Uterus (tissue), 4 donors: ENCODE data around the gene OSBPL7. TPM values are rescaled to one million over a fixed set of nuclear protein-coding genes. Genes with fewer than 3 reads are reported as not detected.

ENCODE experiments used
- DNase-seq, 2 donors: peaks; one replicate each; pipeline ENCODE4 v3.0.0-alpha.2; 2019 to 2020
- H3K27ac ChIP-seq, 2 donors: fragments of 200-600 bp; sonication (generic); 1 replicate in 1 of 2; 2 replicates in 1 of 2; pipeline ENCODE4 v1.5.1; 2016 to 2018
- H3K27me3 ChIP-seq, 2 donors: fragments of 200-600 bp; sonication (generic); one replicate each; pipeline ENCODE4 v1.5.1; 2018 to 2019; ENCODE audit warnings: control low read depth in 1 of 2
- H3K36me3 ChIP-seq, 2 donors: fragments of 200-600 bp; sonication (generic); one replicate each; pipeline ENCODE4 v1.5.1; 2019; ENCODE audit warnings: control low read depth in 1 of 2
- H3K4me1 ChIP-seq, 2 donors: fragments of 200-600 bp; sonication (generic); one replicate each; pipeline ENCODE4 v1.5.1; 2018 to 2019; ENCODE audit warnings: control low read depth in 1 of 2
- H3K4me3 ChIP-seq, 2 donors: fragments of 200-600 bp; sonication (generic); 1 replicate in 1 of 2; 2 replicates in 1 of 2; pipeline ENCODE4 v1.5.1; 2018 to 2019; ENCODE audit warnings: mild to moderate bottlenecking in 1 of 2
- H3K9me3 ChIP-seq, 2 donors: fragments of 200-600 bp; sonication (generic); one replicate each; pipeline ENCODE4 v1.5.1; 2019; ENCODE audit warnings: control low read depth in 1 of 2
- POLR2A ChIP-seq, 2 donors: fragments of 450-650 bp; IDR thresholded peaks; one replicate each; pipeline ENCODE4 v1.6.1; 2016; ENCODE audit warnings: antibody characterized with exemption in 2 of 2, mild to moderate bottlenecking in 1 of 2, moderate library complexity in 1 of 2
- intact Hi-C: fragments of 100-400 bp; cut with DNase I; formaldehyde crosslinking; loops from one replicate; pipeline ENCODE4 v1.15.1; 2023; ENCODE audit warnings: low total_unique reads
- total RNA-seq, 4 donors: library from RNA; depleted of rRNA in 3 of 4; stranded (reverse); fragments of >200 nt in 3 of 4; gene quantifications; one replicate each; pipeline versions ENCODE4 v1.1.0 to v1.2.4, GENCODE V29; 2014 to 2023
- TF ChIP-seq, protein P1 (sequence below), 4 experiments: fragments of 200-600 bp in 2 of 4; fragments of 450-650 bp in 2 of 4; sonication (generic) in 2 of 4; IDR thresholded peaks; one replicate each; pipeline ENCODE4 v1.5.1; 2016 to 2019; ENCODE audit warnings: antibody characterized with exemption in 4 of 4, mild to moderate bottlenecking in 2 of 4, moderate library complexity in 1 of 4
- donor health status: DM: yes; HTN: yes; CAD: no.

Gene OSBPL7
- total RNA-seq, 4 donors from 2014 or later = 1.0 to 23.4 (median 10.7) TPM

DNA sequence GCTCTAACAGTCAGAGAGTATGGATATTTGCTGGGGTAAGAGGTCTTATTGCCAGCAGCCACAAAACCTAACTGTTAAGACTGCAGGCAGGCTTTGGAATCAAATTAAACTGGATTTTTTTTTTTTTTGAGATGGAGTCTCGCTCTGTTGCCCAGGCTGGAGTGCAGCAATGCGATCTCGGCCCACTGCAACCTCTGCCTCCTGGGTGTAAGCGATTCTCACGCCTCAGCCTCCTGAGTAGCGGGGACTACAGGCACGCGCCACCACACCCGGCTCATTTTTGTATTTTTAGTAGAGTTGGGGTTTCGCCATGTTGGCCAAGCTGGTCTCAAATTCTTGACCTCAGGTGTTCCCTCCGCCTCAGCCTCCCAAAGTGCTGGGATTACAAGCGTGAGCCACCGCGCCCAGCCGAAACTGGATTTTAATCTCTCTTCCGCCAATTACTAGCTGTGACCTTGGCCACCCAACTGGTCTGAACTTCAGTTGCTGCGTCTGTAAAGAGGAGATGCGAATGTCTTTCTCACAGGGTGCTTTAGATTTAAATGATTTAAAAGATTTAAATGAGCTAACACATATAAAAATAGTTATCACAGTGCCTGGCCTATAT lies 8.9 kb upstream of the OSBPL7 start:
- TF ChIP-seq POLR2A (IDR thresholded peaks at IDR 0.05) = no peak
- TF ChIP-seq, protein P1, sequence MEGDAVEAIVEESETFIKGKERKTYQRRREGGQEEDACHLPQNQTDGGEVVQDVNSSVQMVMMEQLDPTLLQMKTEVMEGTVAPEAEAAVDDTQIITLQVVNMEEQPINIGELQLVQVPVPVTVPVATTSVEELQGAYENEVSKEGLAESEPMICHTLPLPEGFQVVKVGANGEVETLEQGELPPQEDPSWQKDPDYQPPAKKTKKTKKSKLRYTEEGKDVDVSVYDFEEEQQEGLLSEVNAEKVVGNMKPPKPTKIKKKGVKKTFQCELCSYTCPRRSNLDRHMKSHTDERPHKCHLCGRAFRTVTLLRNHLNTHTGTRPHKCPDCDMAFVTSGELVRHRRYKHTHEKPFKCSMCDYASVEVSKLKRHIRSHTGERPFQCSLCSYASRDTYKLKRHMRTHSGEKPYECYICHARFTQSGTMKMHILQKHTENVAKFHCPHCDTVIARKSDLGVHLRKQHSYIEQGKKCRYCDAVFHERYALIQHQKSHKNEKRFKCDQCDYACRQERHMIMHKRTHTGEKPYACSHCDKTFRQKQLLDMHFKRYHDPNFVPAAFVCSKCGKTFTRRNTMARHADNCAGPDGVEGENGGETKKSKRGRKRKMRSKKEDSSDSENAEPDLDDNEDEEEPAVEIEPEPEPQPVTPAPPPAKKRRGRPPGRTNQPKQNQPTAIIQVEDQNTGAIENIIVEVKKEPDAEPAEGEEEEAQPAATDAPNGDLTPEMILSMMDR (IDR thresholded peaks at IDR 0.05) = no peak
- no peaks in the 10 kb centered on the region for H3K4me1 ChIP-seq
- no peak for DNase-seq
- no peaks in the 10 kb centered on the region for H3K36me3 ChIP-seq
- H3K4me3 ChIP-seq = peak overlapping the region; percentile 71 to 73
- peak overlapping the region; percentile 64 to 73 for H3K27ac ChIP-seq
- H3K27me3 ChIP-seq = no peaks in the 10 kb centered on the region
- no peaks in the 10 kb centered on the region for H3K9me3 ChIP-seq
- intact Hi-C loops = no loop called here

DNA sequence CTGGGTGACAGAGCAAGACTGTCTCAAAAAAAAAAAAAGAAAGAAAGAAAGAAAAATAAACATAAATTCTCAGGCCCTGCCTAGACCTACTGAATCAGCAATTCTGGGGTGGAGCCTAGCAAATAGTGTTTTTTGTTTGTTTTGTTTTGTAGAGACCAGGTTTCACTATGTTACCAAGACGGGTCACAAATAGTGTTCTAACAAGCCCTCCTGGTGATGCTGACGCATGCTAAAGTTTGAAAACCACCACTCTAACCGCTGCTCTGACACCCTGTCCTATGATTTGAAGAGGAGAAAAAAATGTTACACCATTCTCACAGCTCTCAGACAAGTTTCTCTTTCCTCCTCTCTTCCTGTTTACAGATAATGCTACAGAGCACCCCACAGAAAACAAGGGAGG lies 8.3 kb upstream of the OSBPL7 start:
- intact Hi-C loops = no loop called here

DNA sequence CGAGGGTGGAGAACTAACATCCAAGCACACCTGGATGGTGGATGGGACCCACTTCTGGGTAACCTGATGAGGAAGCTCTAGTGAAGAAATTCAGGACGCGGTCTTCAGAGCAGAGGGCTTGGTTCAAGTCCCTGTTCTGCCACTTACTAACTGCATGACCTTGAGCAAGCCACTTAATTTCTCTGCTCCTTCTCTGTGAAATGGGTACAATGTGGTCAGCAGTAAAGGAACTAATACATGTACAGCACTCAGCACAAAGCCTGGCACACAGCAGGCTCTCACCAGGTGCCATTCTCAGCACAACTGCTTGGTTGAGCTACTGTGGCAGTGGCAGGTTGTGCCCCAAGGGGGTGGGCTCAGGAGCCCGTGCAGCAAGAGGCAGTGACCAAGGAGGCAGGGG lies 1.9 kb upstream of the OSBPL7 start:
- H3K27ac ChIP-seq = no peak overlapping the region
- DNase-seq = no peak
- H3K4me1 ChIP-seq = peaks cover 0 to 13% of the 10 kb centered on the region in 2 donors
- no peak overlapping the region for H3K4me3 ChIP-seq
- no peaks in the 10 kb centered on the region for H3K9me3 ChIP-seq
- intact Hi-C loops = no loop called here
- H3K36me3 ChIP-seq = no peaks in the 10 kb centered on the region
- no peaks in the 10 kb centered on the region for H3K27me3 ChIP-seq
- TF ChIP-seq POLR2A (IDR thresholded peaks at IDR 0.05) = no peak
- TF ChIP-seq, protein P1 (IDR thresholded peaks at IDR 0.05) = no peak

More for the DNA sequence above, 8.3 kb upstream of the OSBPL7 start:
- H3K27me3 ChIP-seq = no peaks in the 10 kb centered on the region
- no peak for DNase-seq
- no peak for TF ChIP-seq POLR2A (IDR thresholded peaks at IDR 0.05)
- TF ChIP-seq, protein P1 (IDR thresholded peaks at IDR 0.05) = no peak
- H3K27ac ChIP-seq = no peak overlapping the region
- no peaks in the 10 kb centered on the region for H3K9me3 ChIP-seq
- H3K4me1 ChIP-seq = no peaks in the 10 kb centered on the region
- no peaks in the 10 kb centered on the region for H3K36me3 ChIP-seq
- no peak overlapping the region for H3K4me3 ChIP-seq

DNA sequence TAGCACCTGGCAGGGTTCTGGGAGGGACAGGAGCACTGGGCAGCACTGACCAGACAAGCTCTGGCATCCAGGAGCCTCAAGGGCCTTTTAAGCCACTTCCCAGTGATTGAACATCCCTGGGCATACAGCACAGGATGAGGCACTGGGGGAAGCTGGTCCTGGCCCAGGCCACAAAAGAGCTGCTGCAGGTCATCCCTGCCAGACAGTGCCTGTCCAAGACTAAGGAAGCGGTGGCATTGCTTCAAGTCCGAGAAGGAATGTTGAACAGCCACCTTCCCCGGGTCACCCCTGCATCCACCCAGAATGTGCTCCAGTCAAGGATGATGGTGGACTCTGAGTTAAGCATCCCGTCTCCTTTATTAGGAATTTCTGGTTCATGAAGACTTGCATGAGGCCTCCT lies 1.2 kb upstream of the OSBPL7 start:
- H3K4me3 ChIP-seq = no peak overlapping the region

DNA sequence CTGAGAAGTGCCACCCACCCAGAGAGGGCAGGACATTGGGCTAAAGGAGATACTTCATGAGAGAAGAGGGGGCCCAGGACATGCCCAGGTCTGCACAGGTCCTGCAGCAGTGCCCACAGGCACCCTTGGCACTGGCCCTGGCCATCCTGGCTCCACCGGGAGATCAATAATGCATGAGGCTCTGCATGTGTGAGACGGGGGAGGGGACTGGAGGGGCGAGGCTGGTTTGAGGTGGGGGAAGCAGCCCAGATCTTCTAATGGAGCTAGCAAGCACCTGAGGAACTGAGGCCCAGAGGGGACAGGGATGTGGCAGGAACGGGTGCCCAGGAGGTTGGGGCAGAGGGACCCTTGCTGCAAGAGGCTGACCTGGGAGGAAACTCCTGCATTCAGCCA lies 567 bp downstream of the OSBPL7 start:
- Histone ChIP-seq H3K9me3 (no peaks in the 10 kb centered on the region), H3K27ac (peak overlapping the region; percentile 36 to 50), H3K36me3 (no peaks in the 10 kb centered on the region), H3K27me3 (no peaks in the 10 kb centered on the region), H3K4me3 (peak overlapping the region; percentile 42 to 50), H3K4me1 (peaks cover 0 to 13% of the 10 kb centered on the region in 2 donors)
- intact Hi-C loops = no loop called here
- TF ChIP-seq, protein P1 (IDR thresholded peaks at IDR 0.05) = no peak
- TF ChIP-seq POLR2A (IDR thresholded peaks at IDR 0.05) = no peak
- no peak for DNase-seq

More for the DNA sequence above, 1.2 kb upstream of the OSBPL7 start:
- Histone ChIP-seq H3K9me3 (no peaks in the 10 kb centered on the region), H3K27ac (no peak overlapping the region), H3K36me3 (no peaks in the 10 kb centered on the region), H3K27me3 (no peaks in the 10 kb centered on the region), H3K4me1 (peaks cover 0 to 13% of the 10 kb centered on the region in 2 donors)
- intact Hi-C loops = no loop called here
- DNase-seq = no peak
- no peak for TF ChIP-seq POLR2A (IDR thresholded peaks at IDR 0.05)
- TF ChIP-seq, protein P1 (IDR thresholded peaks at IDR 0.05) = no peak
